ENCODE measurements around the gene HES7.
"Not testable (repeated sequence)": the region's sequence is repeated elsewhere in the genome, so short reads cannot be mapped to it uniquely, and the experiment has no call there.

HES7 gene

DNA sequence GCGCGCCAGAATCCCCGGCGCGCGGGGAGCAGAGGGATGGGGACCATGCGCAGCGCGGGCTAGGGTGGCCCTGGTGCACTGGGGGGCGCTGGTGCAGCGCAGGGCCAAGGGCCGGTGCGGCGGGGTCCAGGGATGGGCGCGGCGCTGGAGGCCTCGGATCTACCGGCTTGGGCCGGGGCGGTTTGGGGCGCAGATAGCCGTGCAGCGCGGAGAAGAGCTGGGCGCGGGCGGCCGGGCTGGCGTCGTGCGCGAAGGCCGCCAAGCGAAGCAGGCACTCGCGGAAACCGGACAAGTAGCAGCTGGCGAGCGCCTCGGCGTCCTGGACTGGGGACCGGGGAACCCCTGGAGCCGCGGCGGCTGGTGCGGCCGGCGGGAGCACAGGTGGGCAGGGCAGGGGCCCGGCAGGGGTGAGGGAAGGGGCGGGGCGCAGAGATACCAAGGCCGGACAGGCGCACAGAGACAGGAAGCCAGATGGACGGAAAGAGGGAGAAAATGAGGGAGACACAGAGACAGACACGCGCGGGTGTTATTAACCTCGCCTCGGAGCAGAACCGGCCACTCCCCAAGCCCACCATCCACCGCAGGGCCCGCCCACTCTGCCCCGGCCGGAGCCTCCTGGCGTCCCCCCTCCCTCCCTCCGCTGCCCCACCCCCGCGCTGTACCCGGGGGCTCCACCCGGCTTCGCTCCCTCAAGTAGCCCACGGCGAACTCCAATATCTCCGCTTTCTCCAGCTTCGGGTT lies 2.1 kb downstream of the HES7 start:
- peak; percentile 62 for DNase-seq

DNA sequence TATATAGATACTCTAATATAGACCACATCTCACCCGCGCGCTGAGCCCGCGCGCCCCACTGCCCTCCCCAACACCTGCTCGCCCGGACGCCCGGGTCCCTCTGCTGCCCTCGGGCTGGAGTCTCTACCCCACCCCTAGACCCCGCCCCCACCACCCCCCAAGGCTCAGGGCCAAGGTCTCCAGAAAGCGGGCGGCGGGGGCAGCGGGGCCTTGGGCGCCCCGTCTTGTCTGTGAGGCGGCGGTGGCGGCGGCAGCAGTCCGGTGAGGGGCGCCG lies 2.6 kb downstream of the HES7 start:
- no peak for DNase-seq

DNA sequence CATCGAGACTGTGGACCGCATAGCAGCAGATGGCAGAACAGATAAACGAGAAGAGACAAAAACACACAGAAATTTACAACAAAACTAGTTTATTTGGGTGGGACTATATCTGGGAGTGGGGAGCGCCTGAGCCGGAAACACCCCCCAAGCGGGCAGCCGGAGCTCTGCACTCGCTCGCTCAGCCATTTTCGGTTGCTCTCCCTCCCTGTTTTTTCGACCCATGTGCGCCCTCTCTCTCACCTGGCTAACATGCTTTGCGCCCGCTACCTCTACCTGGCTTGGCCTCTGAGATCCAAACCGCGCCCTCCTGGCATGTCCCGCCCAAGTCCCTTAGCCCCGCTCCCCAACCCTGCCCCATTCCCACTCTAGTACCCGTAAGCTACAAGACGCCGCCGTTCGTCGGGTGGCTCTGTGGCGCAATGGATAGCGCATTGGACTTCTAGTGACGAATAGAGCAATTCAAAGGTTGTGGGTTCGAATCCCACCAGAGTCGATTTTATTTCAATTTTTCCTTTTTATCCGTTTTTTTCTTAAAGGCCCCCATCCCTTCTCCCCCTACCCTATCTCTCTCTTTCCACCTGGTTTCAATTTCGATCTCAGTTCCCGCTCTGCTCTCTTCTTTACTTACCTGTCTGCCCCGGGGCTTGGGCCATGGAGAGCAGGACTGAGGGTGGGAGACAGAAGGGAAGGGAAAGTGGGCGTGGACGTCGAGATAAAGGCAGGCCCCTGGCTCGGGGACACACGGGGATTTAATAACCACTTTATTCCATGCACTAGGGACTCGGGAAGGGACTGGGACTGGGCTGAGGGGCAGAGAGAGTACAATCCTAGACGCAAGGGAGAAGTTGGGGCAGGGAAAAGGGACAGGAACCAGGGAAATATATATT lies 3.1 kb downstream of the HES7 start:
- peak; percentile 65 for DNase-seq

DNA sequence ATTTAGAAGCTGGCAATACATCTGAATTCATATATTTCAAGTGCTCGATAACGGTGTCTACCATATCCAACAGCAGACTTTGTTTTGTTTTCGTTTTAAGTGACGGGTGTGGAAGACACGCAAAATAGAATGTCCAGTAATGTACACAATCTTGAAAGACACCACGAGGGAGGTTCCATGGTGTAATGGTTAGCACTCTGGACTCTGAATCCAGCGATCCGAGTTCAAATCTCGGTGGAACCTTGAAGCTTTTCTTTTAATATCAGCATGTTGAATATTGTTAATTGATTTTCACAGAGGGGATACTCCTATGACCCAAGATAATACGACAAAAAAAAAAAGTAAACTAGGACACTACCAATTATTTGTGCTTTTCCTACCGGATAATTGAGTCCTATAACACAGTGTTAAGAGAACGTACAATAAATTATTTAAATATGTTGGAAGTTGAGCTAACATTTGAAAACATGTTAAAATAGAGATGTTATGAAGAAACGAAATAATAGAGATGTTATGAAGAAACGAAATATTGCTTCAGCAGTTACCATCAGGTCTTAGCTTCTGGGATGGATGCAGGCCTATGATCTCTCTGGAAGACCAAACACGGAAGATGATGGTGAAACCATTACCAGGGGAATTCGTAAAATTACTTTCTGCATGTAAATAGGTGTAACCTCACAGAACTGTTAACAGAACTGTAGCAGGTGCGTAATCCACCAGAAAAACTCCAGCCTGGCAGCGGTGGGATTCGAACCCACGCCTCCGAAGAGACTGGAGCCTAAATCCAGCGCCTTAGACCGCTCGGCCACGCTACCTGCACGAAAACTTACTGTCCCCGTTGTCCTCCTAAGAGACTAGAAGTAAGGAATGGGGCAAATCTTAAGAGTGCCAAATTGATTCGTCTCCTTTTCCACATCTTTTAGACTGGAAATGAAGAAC lies 4.1 kb downstream of the HES7 start:
- peak; percentile 56 for DNase-seq

DNA sequence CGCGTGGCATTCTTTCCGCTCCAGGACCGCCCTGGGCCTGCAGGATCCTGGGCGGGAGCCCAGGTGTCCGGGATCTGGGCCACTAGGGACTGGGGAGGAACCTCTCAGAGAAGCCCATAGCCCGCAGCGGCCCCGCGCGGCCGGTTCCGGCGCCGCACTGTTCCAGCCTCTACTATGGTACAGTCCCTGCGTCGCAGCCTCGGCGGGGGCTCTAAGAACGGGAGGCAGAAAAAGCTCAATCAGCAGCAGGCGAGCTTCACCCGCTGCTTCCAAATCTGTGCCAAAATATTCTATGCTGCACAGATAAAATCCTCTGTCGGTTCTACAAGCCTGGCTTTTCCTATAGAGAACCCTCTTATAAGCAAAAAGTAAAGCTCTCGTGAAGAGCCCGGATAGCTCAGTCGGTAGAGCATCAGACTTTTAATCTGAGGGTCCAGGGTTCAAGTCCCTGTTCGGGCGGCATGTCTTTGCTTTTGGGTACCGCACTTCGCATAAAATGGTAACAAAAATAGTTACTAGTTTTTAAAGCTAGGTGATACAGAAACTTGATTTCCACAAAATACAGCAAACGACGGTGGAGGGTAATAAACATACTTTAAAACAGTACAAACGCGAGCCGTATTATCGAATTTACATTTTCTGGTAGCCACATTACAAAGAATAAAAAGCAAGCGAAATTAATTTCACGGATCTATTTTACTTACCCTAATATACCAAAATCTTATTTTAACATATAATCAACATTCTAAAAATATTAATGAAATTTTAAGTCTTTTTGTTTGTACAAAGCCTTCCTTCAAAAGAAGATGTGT lies 4.9 kb downstream of the HES7 start:
- DNase-seq = peak; percentile 56

DNA sequence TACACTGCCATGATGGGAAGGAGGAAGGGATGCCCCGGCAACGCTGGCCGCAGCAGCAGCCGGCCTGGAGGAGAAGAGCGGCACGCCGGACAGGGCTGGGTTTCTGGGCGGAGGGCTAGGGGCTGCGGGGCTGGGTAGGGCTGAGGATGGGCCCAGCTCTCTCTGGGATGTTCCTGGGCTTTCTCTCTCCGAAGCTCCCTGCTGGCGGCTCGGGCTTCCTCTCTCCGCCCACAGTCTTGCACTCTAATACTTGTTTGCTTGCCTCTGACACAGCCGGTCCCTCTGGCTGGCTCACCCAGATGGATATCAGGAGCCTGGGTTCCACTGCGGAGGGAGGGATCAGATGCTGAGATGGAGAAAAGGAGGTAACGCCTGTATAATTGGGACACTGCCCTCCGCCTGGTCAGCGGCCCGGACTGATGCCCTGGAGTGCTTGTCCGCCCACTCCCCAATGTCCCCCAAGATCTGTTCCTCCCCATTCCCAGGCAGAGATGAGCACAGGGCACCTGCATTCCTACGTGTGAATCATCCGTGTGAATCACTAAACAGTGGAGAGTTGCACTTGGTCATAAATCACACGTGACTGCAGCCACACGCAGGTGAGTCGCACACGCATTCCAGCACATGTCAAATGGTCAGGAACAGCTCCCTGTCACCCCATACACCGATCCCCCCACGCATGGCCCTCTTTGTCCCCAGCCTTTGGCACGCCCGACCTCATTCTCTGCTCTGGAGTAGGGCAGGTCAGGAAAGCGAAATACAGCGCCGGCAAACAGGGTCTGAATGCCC lies 5.7 kb downstream of the HES7 start, which contains the start of gene ALOXE3:
TSS of gene ALOXE3 (minus strand) at position 535 of the 789 bp plus-strand sequence. CDS start at position 11, 524 bp downstream.
- DNase-seq = no peak

DNA sequence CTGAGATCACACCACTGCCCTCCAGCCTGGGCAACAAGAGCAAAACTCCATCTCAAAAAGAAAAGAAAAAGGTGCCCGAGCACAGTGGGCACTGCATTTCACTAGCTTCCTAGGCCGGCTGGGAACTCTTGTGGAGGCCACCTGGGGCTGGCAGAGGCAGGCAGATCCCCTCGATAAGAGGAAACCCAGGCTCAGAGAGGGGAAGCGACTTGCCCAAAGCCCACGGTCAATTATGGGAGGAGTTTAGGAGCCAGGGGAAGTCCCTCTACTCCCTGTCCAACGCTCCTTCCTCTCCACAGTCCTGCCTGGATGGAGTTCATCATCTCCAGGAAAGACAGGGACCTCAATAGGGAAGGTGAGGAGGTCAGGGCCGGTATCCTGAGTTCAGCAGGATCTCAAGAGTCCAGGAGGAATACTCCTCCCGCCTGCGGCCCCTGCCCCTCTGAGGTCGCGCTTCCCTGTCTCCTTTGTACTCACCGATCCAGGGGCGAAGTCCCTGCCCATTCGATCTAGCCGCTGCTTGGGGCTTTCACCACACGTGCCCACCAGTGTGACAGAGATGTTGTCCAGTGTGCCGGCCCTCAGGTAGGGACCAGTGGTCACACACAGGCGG lies 6.4 kb downstream of the HES7 start:
- no peak for DNase-seq

DNA sequence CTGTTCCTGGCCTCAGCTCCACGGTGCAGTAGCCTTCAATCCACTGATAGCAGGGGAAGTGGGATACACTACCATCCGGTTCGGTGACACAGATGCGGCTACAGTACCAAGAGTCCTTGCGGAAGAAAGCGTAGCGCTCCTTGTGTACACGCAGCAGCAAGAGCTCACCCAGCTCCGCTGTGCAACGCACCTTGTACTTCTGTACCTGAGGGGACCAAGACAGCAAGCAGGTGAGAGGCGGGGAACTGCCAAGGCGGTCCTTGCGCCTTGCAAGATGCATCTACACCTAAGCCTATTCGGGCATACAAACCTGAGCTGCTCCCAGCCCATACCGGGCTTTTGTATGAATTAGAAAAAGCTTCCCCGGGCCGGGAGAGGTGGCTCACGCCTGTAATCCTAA lies 7.1 kb downstream of the HES7 start:
- DNase-seq = no peak

DNA sequence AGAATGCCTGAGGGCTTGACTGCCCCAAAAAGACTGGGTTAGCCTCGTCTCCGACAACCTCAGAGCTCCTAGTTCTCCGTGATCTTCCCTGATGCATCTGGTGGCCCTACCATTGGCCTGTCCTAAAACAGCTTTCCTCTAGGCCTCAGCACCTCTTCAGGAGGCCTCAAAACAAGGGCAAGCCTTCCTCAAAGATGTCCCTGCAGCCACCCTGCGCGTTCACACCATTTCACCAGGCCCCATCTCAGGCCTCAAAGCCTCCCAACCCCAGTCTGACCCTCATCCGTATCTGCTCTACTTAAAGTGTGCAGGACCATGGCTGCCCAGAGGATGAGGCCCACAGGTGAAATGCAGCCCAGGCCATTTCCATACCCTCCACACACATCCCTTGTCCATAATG lies 13.0 kb downstream of the HES7 start:
- DNase-seq = no peak

DNA sequence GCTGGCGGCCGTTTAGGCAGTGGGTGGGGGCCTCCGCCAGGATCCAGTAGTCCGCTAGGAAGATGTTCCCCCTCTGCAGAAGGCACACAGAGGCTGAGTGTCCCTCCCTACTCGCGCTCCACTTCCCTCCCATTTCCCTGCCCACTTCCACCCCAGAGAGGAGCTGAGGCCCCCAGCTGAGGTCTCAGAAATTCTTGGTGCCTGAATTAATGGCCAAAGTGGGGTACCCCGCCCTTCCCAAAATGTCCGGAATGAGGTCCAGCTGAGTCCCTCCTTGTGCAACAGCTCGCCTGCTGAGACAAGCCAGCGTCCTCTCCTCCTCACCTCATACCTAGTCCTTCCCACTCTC lies 13.5 kb downstream of the HES7 start:
- DNase-seq = no peak

DNA sequence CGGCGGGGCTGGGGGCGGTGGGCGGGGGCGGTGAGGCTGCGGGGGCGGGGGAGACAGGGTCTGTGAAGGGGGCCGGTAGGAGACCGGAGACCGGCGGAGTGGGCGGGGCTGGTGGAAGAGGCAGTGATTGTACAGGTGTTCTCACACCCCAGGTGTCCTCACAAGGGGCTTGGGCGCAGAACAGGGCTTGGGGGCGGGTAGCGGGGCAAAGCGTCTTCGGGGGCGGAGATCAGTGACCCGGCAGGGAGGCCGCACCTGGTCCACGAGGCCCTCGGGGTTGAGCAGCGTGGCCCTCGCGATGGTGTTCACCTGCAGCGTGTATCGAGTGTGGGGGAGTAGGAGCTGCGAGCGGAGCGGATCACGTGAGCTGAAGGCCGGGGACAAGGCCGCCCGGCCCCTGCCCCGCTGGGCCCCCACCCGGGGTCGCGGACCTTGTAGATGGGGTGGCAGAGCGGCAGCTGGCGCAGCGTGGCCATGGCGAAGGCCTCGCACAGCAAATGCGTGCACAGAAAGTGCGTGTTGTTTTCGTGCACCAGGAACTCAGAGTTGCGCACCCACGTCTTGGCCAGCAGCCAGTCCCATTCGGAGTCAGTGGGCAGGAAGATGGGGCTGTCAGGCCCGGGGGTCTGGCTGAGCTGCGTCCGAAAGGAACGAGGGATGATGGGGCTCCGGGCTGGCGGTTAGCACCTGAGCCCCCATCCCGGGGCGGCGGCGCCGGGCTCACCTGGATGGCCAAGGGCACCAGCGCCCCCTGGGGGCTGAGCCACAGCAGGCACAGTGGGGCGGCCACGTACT lies 14.0 kb downstream of the HES7 start:
- peak; percentile 8 for DNase-seq

DNA sequence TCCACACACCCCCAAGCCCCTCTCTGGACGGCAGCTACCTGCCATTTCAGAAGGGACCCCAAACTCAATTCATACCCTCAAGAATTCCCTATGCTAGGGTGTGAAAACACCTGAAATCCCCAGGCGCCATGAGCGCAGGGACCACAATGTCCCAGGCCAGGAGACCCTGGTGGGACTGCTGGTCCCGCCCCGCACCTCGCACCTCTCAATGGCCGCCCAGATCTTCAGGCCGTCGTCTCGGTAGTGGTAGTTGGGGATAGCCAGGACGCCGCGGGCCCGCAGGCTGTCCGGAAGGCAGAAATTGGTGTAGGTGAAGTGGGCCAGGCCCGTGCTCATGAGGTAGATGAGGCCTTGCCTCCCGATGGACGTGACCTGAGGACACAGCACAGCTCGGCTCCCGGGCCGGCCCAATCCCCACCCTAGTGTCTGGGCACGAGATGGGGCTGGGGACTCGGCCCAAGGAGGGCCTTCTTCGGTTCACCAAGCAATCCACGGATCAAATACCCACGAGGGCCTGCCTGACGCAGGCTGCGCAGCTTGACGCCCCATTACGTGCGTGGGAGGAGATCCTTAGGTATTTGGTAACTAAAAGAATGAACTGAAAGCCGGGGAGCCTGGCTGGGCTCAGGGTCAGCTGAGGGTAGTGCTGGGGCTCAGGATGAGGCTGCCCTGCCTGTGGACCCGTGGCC lies 14.8 kb downstream of the HES7 start:
- DNase-seq = no peak

DNA sequence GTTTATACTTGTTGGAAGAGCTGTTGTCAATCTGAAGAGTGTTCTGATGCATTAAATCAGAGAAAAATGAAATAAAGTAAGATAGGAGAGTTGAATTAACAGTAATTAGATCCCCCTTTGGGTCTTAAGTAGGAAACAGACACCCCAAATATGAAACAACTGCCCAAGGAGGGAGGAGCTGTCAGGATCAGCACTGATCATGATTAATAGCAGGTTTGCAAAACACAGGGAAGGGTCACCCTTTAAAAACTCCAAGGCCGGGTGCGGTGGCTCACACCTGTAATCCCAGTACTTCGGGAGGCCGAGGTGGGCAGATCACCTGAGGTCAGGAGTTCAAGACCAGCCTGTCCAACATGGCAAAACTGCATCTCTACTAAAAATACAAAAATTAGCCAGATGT lies 16.9 kb downstream of the HES7 start:
- DNase-seq = not testable (repeated sequence)

DNA sequence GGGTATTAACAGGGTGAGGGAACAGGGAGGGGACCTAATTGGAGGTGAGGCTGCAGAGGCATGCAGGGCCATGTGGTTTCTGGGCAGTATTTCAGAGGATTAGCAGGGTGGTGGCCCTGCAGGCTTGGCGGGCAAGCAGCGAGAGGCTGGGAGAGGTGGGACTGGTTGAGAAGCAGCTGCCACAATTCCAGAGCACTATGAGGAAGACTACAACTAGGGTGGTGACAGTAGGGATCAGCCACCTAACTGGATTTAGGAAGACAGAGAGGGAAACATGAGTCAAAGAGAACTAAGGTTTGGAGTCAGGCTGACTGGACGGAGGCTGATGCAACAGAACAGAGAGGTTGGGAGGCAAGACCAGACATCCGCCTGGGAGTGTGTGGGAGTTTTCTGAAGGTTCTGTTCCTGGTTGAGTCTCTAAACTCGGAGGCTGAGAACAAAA lies 17.9 kb downstream of the HES7 start:
- DNase-seq = no peak

DNA sequence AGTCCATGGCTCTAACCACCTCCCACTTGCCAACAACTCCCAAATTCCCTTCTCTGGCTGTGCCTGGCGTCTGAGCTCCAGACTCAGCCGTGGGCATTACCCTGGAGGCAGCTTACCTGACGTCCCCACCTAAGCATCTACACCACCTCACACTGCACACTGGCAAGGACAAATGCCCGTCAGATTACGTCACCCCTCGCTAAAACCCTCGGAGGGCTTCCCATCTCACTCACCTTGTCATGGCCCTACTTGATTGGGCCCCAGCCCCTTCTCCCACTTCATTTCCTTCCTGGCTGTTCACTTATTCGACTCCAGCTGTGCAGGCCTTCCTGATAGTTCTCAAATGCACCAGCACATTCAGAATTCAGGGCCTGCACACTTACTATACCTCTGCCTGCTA lies 19.0 kb downstream of the HES7 start:
- no peak for DNase-seq

DNA sequence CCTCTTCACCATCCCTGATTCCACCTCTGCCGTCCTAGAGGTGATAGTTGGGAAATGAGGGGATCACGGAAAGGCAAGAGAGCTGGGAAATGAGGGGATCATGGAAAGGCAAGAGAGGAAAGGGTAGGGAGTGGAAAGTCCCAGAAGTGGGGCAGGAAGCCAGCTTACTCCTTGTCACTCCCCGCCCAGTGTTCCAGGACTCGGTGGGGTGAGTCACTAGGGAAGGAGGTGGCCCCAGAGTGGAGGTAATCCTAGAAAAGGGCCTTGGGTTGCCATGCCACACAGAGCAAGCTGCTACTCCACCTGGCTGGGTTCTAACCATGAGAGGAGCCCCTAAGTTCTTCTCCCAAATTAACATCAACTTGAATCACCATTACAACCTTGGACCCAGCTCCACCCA lies 20.4 kb downstream of the HES7 start:
- no peak for DNase-seq

DNA sequence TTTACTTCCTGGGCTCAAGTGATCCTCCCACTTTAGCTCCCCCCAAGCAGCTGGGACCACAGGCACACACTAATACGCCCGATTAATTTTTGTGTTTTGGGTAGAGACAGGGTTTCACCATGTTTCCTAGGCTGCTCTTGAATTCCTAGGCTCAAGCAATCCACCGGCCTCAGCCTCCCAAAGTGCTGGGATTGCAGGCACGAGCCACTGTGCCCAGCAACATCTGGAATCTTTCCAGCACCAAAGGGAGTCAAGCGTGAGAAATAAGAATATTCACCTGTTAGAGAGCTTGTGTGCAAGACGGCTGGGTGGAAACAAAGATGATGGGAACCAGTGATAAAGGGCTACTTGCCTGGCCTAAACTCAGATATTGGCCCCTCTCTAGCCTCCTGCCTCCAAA lies 22.2 kb downstream of the HES7 start:
- DNase-seq = no peak

DNA sequence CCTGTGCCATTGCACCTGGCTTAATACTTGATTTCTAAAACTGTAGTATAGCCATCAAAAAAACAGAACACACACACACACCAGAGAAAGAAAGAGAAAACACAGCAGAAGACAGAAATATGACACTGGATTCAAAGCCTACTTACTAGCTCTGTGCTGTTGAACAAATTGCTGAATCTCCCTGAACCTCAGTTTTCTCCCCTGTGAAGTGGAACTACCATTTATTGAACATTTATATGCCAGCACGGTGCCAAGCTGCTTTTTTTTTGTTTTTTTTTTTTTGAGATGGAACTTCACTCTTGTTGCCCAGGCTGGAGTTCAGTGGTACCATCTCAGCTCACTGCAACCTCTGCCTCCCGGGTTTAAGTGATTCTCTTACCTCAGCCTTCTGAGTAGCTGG lies 23.1 kb downstream of the HES7 start:
- DNase-seq = no peak

DNA sequence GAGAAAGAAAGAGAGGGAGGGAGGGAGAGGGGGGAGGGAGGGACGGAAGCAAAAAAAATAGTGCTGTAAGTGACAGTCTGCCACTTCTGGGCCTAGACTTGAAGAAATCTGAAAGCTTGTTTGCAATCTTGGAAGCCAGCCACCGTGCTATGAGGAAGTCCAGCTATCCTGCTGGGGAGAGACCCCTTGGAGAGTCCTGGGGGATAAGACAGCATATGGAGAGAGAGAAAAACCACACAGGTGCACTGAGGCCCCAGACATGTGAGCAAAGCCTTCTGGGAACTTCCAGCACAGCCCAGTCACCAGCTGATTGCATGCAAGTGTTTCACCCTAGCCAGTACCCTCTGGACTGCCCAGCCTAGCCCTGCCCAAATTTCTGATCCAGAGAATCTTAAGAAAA lies 23.8 kb downstream of the HES7 start:
- no peak for DNase-seq

DNA sequence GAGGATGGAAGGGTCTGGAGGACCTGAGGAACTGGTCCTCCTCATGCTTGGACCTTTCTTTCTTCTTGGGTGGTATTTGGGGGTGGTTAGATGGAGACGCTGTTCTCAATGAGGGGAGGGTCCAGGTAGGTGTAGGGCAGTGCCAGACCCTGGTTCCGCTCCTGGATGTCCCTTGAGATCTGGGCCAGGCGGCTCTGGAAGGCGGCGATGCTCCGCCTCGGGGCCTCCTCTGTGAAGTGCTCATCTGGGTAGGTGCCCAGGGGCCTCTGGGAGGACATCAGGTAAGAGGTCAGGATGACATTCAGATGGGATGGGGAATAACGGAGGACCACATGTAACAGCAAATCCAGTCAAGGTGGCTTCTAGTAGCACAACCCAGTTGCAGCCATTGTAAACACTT lies 27.4 kb downstream of the HES7 start:
- DNase-seq = no peak

Data from NK-92 treated with Interleukin-12 subunit alpha and Interleukin-12 subunit beta, amount 100 ng/mL, for 24 hours (cell line).